HG02623 (cell line): ENCODE results near the gene MRRF.
"Not testable (repeated sequence)": the region's sequence is repeated elsewhere in the genome, so short reads cannot be mapped to it uniquely, and the experiment has no call there.

Source experiments
- ATAC-seq: cut with Tn5 transposase; IDR thresholded peaks from one replicate; pipeline ENCODE4 v1.9.1; 2021; ENCODE audit warnings: moderate library complexity; ENCODE audit not compliant: unreplicated experiment

Gene MRRF

GRCh38 chr9:122274055-122274454 is 9.4 kb downstream of the MRRF start:
- no peak for ATAC-seq

GRCh38 chr9:122276096-122276495 is 11.4 kb downstream of the MRRF start:
- ATAC-seq = no peak

DNA sequence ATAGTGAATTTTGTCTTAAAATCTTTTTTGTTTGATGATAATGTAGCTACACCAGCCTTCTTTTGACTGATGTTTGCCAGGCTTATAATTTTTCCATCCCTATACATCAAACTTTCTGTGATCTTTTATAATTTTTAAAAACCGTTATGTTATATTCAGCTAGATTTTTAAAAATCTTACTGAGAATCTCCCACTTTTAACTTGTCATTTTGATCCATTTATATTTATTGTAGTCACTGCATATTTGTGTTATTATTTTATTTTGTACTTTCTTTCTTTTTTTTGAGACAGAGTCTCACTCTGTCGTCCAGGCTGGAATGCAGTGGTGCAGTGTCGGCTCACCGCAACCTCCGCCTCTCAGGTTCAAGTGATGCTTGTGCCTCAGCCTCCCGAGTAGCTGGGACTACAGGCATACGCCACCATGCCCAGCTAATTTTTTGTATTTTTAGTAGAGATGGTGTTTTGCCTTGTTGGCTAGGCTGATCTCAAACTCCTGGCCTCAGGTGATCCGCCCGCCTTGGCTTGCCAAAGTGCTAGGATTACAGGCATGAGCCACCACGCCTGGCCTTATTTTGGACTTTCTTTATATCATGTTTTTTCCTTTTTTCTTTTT is 12.7 kb downstream of the MRRF start:
- ATAC-seq = no peak

DNA sequence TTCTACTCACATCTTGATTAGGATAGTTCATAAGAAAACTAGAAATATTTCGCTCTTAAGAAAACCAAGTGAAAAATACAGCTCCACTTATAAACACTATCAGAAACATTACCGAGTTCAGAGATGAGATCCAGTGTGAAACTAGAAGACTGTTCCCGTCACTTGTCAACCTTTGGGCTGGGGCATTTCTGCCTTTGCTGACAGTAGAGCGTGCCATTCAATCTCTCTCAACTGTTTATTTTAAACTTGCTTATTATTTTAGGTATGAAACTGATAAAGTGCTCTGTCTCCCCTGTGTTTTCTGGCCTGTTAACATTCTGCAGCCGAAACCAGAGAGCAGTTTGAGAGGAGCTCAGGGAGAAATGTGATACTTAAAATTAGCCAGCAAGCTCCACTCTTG is 16.7 kb downstream of the MRRF start:
- no peak for ATAC-seq

DNA sequence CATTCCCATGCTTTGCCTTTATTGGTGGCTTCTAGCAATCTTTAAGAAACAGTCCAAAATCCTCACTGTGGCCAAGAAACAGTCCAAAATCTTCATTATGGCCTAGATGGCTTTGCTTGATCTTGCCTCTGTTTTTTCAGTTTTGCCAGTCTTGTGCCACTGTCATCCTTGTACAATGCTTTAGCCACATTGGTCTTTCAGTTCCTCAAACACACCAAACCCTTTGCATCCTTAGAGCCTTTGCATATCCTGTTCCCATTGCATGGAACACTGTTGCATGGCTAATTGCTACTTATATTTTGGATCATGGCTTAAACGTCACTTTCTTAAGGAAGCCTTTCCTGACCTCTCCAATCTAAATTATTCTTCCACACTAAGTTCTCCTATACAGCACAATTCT is 22.1 kb downstream of the MRRF start:
- no peak for ATAC-seq

GRCh38 chr9:122287214-122287720 is 22.6 kb downstream of the MRRF start:
- ATAC-seq = no peak

- no peak for ATAC-seq
Measured at GRCh38 chr9:122291458-122291857, 26.8 kb downstream of the MRRF start.

DNA sequence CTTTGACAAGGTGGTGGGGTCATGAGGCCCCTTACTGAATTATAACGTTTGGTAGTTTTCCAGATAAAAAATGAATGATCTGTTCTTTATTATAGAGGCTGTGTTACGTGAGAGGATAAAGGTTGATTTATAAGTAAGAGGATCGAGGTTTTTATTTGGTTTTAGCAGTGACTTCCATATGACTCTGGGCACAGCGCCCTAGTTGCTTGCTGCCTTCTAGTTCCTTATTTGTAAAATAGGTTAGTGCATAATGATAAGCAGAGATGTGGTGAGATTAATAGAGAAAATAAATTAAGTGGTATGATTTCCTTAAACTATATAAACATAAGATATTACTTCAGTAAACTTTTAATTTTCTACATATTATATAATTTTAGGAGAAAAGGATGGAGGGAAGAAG is 29.8 kb downstream of the MRRF start:
- no peak for ATAC-seq

DNA sequence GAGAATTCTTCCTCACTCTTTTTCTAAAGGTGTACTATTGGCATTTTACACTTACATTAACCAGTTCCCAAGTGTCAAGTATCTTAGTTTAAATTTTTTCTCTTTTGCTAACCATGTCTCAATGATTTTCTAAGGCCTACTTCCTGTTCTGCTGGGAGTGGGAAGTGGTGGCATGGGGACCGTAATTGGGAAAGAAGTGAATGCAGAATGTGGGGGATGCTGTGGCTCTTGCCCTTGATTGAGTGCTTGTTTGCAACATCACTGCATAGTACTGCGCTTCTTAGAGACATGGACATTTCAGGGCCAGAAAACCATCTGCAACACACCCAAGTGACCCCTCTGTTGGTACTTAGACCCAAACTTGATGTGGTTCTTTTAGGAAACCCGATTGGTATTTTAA is 32.8 kb downstream of the MRRF start:
- no peak for ATAC-seq

GRCh38 chr9:122302237-122303093 is 37.8 kb downstream of the MRRF start:
- no peak for ATAC-seq

GRCh38 chr9:122307061-122307460 is 42.4 kb downstream of the MRRF start:
- ATAC-seq = no peak

GRCh38 chr9:122307925-122308324 is 43.2 kb downstream of the MRRF start:
- ATAC-seq = no peak

GRCh38 chr9:122309861-122310260 is 45.2 kb downstream of the MRRF start:
- no peak for ATAC-seq

GRCh38 chr9:122314165-122314564 is 49.5 kb downstream of the MRRF start:
- ATAC-seq = no peak

GRCh38 chr9:122315534-122315933 is 50.9 kb downstream of the MRRF start:
- no peak for ATAC-seq

- no peak for ATAC-seq
Measured at GRCh38 chr9:122318284-122318683, 53.6 kb downstream of the MRRF start.

- ATAC-seq = no peak
Measured at GRCh38 chr9:122320413-122320881, 55.8 kb downstream of the MRRF start.

GRCh38 chr9:122322553-122322952 is 57.9 kb downstream of the MRRF start:
- ATAC-seq = no peak

DNA sequence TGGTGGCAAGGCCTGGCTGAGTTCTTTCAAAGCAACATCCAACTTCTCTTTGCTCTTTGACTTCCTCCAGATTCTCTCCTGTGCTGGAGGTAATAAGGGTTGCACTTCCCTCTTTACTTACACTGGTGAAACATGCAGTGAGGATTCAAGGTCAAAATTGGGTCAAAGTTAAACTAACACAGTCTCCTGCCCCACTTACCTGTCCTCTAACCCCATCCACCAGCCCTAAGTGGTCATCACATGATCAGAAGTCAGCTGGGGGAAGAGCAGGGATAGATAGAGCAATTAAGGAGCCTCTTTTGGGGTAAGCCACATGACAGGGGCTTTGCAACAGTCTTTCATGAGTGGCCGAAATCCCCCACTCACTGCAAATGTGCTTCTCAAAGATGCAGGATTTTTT is 60.0 kb downstream of the MRRF start:
- not testable (repeated sequence) for ATAC-seq

DNA sequence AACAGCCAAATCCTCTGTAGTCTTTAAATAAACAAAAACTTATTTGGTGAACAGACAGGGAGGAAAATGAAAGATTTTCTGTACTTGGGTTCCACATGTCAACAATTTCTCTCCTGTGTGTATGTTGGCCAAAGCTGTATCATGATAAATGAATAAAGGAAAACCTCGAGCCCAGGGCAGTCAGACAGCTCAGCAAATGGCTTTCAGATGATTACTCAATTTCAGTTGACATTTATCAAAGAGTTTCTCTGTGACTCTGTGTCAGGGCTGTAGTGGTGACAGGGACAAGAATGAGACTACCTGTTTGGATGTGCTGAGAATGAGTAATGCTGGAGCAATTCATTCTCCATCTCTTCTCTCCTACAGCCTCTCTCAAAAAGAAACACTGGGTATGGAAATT is 60.4 kb downstream of the MRRF start:
- ATAC-seq = no peak

- ATAC-seq = no peak
Measured at GRCh38 chr9:122327175-122327574, 62.5 kb downstream of the MRRF start.

- ATAC-seq = no peak
Measured at GRCh38 chr9:122329597-122329996, 64.9 kb downstream of the MRRF start.
